HG03139 (cell line): ENCODE measurements around the gene RFXANK.

Experiments
- ATAC-seq: cut with Tn5 transposase; IDR thresholded peaks from one replicate; pipeline ENCODE4 v1.9.1; 2021; ENCODE audit not compliant: unreplicated experiment

Gene RFXANK

DNA sequence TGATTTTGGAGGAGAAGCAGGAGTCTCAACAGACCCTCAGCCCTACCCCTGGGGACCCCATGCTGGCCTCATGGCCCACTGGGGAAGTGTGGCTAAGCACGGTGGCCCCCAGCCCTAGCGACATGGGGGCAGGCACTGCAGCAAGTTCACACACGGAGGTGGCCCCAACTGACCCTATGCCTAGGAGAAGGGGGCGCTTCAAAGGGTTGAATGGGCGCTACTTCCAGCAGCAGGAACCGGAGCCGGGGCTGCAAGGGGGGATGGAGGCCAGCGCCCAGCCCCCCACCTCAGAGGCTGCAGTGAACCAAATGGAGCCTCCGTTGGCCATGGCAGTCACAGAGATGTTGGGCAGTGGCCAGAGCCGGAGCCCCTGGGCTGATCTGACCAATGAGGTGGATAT lies 34.6 kb downstream of the RFXANK start:
- ATAC-seq: no peak

DNA sequence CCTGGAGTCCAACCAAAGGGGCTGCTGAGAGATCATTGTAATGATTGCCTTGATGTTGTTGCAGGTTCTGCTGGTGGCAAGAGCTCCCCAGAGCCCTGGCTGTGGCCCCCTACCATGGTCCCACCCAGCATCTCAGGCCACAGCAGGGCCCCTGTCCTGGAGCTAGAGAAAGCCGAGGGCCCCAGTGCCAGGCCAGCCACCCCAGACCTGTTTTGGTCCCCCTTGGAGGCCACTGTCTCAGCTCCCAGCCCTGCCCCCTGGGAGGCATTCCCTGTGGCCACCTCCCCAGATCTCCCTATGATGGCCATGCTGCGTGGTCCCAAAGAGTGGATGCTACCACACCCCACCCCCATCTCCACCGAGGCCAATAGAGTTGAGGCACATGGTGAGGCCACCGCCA lies 35.2 kb downstream of the RFXANK start:
- no peak for ATAC-seq

GRCh38 chr19:19229701-19230100 lies 37.6 kb downstream of the RFXANK start:
- no peak for ATAC-seq

DNA sequence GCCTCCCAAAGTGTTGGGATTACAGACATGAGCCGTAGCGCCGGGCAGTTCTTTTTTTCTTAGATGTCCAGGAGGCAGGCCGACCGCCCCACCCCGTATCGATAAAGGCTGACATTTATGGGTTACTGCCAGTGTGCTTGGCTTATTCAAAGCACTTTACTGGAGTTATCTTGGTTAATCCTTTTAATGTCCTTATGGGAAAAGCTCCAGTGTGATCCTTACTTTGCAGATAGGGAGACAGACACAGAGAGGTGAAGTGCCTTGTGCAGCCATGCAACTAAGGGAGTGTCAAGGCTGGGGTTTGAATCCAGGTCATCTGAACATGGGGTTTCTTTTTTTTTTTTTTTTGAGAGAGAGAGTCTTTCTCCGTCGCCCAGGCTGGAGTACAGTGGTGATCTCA lies 38.9 kb downstream of the RFXANK start:
- ATAC-seq: no peak

DNA sequence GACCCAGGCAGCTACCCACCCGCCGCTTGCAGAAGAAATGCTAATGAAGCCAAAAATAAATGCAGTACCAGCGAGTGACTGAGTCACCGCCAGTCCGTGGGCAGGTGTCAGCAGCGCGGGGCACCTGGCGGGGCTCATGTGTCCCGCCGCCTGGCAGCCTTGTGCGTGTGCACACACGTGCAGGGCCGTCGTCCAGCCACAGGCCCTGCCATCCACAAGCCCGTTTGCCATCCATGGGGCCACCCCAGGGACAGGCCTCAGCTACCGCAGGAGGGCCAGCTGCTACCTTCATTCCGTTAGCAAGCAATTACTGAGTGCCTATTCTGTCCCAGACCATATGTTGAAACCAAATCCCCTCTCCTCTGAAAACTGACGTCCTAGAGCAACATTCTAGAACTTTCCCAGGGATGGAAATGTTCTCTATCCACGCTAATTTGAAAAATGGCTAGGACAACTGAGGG lies 40.2 kb downstream of the RFXANK start:
- no peak for ATAC-seq

- no peak for ATAC-seq
These were observed 42.3 kb downstream of the RFXANK start for GRCh38 chr19:19234220-19234816.

GRCh38 chr19:19236173-19236572 lies 44.1 kb downstream of the RFXANK start:
- ATAC-seq: no peak

DNA sequence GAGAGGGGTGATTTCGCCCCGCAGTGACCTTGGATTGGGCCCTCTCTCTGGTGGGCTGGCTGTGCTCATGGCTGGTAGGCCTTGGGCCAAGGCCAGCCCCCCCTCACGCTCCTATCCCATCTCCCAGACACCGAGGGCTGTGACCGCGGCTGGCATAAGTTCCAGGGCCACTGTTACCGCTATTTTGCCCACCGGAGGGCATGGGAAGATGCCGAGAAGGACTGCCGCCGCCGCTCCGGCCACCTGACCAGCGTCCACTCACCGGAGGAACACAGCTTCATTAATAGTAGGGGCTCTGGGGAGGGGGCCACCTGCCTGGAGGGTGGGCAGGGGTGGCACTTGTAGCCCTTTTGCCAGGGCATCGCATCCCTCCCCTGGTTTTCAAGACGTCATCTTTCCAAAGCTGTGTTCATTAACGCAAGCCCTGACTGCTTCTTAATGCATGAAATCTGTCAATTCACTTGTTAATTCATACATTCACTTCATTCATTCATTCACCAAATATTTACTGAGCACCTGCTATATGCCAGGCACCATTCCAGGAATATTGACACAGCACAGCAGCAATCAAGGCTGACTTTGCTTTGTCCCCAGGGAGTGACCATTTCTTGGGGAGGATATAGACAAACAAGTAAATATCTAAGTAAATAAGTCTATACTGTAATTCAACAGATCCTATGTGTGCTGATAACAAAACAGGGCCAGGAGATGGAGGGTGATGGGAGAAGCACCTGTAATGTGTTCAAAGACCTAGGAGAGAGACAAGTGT lies 46.3 kb downstream of the RFXANK start:
- ATAC-seq: no peak

GRCh38 chr19:19239675-19240074 lies 47.6 kb downstream of the RFXANK start:
- no peak for ATAC-seq

DNA sequence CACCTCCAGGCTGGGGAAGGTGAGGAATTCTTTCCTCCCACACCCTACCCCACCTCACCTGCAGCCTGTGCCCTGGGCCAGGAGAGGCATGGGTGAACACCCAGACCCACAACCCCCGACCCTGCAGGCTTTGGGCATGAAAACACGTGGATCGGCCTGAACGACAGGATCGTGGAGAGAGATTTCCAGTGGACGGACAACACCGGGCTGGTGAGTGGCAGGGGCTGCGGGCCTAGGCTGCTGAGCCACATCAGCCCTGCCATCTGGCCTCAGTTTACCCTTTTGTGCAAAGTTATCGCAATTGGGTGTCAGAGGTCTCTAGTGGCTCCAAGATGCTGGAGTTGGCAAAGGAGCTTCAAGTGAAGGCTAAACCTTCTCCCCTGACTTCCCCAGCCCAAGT lies 48.4 kb downstream of the RFXANK start:
- ATAC-seq: no peak

GRCh38 chr19:19250196-19250801 lies 58.2 kb downstream of the RFXANK start:
- no peak for ATAC-seq
